NCI-H2029 (cell line): ENCODE results near the gene RPS6KA4.
"Not testable (repeated sequence)": the region's sequence is repeated elsewhere in the genome, so short reads cannot be mapped to it uniquely, and the experiment has no call there.

Experiments used
- DNase-seq: peaks from one replicate; lab custom pipeline; 2025; lab: John Stamatoyannopoulos, UW

The RPS6KA4 gene

DNA sequence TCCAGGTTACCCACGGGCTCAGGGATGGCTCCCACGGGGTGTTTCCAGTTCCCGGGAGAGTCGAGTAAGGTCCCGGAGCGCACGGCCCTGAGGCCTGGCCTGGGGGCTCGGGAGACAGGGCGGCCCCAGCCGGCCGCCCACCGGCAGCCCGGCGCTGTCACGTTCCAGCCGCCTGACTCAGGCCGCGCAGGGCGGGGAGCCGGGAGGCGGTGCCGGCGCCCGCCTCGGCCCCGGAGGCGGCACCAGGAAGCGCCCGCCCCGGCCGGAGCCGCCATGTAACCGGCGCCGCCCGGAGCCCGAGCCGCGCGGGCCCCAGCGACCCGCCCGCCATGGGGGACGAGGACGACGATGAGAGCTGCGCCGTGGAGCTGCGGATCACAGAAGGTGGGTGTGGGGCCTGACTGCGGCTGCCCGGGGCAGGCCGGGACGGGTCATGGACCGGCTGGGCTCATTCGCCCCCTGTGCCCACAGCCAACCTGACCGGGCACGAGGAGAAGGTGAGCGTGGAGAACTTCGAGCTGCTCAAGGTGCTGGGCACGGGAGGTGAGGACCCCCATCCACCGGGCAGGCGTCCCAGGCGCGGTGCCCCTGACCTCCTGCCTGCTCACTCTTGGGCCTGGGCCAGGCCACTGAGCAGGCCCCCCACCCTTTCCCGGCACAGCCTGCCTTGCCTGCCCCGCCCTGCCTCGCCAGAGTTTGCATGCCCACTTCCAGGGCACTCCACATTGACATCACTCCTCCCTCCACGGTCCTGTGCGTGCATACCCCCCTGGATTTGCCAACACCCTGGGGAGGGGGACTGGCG lies at the start of gene RPS6KA4:
TSS of gene RPS6KA4 (plus strand) at position 256 of the 805 bp plus-strand sequence. CDS start at position 330, 74 bp downstream.
- DNase-seq = peak; percentile 26

DNA sequence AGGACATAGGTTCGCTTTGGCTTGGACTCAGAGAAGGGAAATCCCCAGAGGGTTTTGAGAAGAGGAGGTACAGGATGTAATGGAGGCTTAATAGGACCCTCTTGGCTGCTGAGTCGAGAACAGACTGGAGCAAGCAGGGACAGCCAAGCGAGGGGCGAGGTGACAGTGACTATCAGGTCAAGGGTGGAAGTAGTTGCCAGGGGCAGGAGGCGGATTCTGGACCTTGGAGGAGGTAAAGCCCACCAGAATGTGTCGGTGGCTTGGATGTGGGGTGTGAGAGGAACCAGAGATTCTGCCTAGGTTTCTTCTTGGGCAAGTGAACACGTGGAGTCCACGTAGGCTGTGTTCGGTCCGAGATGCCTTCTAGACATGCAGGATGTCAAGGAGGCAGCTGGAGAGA lies 46.0 kb upstream of the RPS6KA4 start:
- DNase-seq = no peak

DNA sequence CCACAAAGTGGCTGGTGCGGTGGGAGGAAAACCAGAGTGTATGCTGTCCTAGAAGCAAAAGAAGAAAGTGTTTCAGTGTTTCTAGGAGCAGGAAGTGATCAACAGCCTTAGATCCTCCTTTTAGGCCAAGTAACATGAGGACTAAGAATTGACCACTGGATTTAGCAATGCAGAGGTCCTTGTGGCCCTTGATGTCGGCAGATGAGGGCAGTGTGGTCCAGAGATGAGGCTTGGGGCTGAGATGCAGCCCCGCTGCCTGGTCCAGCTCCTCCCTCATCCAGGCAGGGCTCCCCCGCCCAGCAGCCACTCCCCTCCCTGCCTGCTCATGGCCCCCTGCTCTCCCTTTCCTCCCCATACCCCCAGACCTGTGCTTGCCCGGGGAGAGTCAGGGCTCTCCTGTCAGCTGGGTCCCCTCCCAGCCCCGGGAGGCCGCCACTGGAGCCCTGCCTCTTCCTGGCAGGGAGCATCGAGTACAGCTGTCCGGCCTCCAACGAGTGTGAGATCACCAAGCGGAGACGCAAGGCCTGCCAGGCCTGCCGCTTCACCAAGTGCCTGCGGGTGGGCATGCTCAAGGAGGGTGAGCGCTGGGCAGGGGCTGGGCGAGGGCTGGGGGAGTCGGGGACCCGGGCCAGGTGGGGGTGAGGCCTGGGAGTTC lies 45.3 kb upstream of the RPS6KA4 start:
- no peak for DNase-seq

DNA sequence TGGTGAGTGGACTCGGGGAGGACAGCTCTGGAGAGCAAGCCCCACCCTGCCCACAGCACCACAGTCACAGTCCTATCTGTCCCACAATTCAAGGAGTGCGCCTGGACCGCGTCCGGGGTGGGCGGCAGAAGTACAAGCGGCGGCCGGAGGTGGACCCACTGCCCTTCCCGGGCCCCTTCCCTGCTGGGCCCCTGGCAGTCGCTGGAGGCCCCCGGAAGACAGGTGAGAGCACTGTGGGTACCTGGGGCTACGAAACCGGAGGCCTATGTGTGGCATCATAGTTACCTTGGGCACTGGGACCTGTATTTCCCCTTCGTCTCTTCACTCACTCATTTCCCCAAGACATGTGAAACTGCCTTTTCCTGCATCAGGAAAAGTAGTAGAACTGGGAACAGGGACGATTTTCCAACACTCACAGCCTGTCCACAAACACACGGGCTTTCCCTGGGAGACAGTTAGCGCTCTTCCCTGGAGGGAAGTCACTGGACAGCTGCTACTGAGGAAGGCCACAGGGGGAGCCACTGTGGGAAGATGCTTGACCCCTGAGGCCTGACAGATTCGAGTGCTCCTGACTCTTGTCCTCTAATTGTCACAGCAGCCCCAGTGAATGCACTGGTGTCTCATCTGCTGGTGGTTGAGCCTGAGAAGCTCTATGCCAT lies 44.7 kb upstream of the RPS6KA4 start:
- no peak for DNase-seq

DNA sequence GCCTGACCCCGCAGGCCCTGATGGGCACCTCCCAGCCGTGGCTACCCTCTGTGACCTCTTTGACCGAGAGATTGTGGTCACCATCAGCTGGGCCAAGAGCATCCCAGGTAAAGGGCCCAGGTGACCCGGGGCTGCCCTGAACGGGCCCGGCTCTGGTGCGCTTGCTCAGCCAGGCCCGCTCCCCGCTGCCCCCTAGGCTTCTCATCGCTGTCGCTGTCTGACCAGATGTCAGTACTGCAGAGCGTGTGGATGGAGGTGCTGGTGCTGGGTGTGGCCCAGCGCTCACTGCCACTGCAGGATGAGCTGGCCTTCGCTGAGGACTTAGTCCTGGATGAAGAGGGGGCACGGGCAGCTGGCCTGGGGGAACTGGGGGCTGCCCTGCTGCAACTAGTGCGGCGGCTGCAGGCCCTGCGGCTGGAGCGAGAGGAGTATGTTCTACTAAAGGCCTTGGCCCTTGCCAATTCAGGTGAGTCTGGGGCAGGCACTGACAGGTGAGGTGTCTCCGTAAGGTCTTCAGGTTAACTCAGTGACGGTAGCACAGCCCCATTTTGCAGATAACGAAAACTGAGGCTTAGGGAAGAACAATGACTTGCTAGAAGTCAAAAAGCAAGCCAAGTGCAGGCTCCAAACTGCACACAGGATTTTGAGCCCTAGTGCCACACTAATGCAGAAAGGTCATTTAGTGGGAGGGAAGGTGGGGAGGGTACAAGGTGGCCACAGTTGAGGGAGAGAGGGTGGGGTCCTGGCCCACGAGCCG lies 44.0 kb upstream of the RPS6KA4 start:
- DNase-seq = no peak

DNA sequence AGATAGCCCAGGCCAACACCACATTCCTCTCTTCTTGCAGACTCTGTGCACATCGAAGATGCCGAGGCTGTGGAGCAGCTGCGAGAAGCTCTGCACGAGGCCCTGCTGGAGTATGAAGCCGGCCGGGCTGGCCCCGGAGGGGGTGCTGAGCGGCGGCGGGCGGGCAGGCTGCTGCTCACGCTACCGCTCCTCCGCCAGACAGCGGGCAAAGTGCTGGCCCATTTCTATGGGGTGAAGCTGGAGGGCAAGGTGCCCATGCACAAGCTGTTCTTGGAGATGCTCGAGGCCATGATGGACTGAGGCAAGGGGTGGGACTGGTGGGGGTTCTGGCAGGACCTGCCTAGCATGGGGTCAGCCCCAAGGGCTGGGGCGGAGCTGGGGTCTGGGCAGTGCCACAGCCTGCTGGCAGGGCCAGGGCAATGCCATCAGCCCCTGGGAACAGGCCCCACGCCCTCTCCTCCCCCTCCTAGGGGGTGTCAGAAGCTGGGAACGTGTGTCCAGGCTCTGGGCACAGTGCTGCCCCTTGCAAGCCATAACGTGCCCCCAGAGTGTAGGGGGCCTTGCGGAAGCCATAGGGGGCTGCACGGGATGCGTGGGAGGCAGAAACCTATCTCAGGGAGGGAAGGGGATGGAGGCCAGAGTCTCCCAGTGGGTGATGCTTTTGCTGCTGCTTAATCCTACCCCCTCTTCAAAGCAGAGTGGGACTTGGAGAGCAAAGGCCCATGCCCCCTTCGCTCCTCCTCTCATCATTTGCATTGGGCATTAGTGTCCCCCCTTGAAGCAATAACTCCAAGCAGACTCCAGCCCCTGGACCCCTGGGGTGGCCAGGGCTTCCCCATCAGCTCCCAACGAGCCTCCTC lies 43.1 kb upstream of the RPS6KA4 start:
- not testable (repeated sequence) for DNase-seq

DNA sequence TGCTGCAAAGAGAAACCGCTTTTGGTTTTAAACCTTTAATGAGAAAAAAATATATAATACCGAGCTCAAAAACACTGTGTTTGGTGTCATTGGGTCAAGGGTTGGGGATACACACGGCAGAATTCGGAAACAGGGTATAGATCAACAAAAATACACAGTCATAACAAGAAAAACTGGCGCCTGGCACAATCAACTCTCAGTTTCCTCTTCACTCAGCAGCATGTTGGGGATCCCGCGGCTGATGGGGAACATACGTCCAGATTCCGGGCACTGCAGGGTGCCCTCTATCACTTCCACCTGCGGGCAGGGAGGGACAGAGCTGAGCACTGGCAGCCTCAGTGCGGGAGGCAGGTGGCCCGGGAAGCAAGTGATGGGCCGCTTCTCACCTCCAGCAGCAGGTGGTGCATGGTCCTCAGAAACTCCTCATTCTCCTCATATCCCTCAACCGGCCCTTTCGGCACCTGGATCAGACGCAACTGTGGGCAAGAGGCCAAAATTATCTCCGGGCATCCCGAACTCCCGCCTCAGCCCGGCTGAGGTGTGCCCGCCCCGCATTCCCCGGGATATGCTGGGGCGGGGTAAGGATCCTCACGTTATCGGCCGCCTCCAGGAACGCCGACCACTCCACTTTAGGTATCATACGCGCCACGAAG lies 42.2 kb upstream of the RPS6KA4 start:
- peak; percentile 73 for DNase-seq

DNA sequence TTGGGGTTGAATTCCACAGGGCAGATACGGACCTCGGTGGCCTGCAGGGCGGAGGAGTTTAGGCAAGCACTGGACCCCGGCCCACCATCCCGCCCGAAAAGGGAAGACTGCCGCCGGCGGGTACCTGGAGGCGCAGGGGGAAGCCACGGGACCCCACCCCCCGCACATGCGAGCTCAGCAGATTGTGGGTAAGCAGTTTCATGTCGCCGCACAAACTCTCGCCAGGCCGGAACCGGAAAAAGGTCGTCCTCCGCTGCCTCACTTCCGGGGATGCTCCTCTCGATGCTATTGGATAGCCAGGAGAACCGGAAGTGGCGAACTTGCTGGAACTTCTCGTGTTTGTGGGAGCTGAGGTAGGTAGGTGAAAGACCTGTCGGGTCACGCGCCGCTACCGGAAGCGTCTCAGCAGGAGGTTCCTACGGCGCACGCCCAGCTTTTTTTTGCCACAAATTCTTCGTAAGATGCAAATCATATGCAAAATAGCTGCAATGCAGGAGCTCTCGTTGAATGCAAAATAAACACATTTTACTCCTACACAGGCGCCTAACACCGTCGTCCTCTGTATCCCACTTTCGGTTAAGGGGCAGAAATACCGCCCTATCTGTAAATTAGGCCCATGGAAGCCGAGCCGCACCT lies 41.5 kb upstream of the RPS6KA4 start, which contains the start of gene TRMT112:
TSS of gene TRMT112 (minus strand) at position 235 of the 636 bp plus-strand sequence. CDS start at position 202, 33 bp downstream.
- DNase-seq = peak; percentile 98

DNA sequence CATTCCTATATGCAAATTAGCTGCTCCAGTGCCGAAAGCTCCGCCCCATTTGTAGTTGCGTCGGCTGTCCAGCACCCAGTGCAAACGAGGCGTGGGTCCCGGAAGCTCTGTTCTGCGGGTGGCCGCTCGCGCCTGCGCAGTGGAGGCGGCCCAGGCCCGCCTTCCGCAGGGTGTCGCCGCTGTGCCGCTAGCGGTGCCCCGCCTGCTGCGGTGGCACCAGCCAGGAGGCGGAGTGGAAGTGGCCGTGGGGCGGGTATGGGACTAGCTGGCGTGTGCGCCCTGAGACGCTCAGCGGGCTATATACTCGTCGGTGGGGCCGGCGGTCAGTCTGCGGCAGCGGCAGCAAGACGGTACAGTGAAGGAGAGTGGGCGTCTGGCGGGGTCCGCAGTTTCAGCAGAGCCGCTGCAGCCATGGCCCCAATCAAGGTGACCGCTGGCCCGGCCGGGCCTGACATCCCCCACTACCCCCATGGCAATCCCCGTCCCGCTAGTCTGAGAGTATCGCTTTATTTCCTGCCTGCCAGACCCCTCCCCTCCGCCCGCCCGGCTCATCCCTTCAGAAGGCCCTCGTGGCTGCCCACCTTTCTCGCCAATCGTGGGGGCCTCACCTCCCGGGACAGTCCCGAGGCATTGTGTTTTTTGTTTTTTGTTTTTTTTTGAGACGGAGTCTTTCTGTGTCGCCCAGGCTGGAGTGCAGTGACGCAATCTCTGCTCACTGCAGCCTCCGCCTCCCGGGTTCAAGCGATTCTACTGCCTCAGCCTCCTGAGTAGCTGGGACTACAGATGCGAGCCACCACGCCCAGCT lies 40.8 kb upstream of the RPS6KA4 start, which contains the start of gene PRDX5:
TSS of gene PRDX5 (plus strand) at position 161 of the 805 bp plus-strand sequence. CDS start at position 256, 95 bp downstream.
- peak; percentile 97 for DNase-seq

DNA sequence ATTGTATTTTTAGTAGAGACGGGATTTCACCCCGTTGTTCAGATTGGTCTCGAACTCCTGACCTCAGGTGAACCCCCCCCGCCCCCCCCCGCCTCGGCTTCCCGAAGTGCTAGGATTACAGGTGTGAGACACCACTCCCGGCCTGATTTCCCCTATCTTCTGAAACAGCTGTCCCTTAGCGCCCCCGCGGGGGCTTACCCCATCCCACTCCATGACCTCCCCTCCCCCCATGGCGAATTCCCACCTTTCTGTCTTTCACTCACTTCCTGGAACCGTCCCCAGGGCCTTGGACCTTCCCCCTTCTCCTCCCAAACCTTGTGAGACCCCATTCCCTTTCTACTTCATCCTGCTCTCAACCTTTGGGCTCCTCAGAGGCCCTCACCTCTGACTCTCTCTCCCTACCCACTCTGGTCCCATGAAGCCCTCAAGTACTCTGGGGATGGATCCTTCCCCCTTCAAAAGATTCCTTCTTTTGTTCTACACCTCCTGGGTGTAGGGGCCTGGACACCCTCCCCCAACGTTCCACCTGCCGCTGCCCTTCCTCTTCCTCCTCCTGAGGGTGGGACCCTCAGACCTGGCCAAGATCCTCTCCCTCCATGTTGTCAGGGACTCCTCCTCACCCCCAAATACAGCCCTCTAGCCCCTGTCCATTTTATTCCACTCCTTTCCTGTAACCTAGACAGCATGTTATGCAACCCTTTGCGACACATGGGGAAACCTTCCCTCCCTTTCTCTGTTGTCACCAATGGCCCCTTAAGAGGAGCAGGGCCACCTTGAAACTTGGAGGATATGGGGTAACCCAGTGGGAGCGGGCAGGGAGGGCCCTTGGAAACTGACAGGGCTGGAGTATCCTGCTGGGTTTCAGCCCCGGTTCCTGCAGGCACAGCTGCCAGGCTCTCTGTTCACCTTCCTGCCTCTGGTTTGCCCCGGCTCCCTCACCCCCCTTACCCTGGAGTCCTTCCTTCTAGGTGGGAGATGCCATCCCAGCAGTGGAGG lies 39.9 kb upstream of the RPS6KA4 start:
- no peak for DNase-seq

DNA sequence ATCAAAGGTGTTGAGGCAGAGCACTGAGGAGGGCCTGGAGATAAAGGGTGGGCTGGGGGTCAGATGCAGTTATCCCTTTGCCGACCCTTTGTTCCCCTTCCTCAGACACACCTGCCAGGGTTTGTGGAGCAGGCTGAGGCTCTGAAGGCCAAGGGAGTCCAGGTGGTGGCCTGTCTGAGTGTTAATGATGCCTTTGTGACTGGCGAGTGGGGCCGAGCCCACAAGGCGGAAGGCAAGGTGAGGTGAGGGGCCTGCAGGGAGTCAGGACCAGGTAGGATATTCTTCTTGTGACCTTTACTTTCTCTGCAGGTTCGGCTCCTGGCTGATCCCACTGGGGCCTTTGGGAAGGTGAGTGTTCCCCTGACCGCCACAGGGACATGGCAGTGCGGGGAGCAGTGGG lies 38.4 kb upstream of the RPS6KA4 start:
- DNase-seq = no peak

DNA sequence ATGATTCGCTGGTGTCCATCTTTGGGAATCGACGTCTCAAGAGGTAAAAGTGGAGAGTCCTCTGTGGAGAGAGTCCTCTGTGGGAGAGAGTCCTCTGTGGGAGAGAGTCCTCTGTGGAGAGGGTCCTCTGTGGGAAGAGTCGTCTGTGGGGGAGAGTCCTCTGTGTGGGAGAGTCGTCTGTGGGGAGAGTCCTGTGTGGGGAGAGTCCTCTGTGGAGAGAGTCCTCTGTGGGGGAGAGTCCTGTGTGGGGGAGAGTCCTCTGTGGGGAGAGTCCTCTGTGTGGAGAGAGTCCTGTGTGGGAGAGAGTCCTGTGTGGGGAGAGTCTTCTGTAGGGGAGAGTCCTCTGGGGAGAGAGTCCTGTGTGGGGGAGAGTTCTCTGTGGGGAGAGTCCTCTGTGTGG lies 37.9 kb upstream of the RPS6KA4 start:
- DNase-seq = no peak

DNA sequence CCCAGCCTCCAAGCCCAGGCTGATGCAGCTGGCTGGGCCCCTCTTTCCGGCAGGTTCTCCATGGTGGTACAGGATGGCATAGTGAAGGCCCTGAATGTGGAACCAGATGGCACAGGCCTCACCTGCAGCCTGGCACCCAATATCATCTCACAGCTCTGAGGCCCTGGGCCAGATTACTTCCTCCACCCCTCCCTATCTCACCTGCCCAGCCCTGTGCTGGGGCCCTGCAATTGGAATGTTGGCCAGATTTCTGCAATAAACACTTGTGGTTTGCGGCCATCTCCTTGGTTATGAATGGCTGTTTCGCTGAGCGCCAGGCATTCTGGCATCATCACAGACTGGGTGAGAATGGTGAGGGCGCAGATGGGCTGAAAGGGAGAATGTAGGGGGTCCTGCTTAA lies 37.4 kb upstream of the RPS6KA4 start:
- DNase-seq = peak; percentile 73

DNA sequence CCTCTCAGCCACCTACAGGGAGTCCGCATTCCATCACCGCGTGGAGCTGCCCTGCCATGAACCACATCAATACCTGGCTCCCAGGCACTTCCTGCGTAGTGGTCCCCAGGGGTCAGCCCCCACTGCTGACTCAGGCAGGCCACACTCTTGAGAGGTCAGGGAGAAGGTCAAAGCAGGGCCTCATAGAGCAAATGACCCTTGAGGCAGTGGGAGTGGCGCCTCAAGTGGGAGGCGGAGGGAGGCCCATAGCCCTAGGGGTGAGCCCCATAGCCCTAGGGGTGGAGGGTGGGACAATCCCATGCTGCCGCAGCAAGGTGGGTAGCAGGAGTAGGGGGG lies 36.1 kb upstream of the RPS6KA4 start:
- no peak for DNase-seq

DNA sequence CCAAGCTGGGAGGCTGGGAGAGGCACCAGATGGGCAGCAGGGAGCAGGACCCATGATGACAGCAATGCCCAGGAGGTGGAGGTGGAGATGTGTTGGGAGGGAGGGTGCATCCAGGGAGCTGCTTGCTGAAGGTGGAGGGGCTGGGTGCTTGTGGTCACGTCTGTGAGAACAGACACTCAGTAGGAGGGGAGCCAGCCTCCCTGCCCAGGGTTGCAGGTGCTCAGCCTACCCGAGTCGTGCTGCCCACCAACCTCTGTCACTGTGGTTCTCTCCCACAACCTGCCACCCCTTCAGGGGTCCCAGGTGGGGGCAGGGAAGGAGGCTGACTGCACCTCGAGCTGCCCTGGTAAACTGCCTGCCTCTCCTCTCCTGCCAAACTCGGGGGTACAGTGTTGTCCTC lies 35.6 kb upstream of the RPS6KA4 start:
- no peak for DNase-seq

DNA sequence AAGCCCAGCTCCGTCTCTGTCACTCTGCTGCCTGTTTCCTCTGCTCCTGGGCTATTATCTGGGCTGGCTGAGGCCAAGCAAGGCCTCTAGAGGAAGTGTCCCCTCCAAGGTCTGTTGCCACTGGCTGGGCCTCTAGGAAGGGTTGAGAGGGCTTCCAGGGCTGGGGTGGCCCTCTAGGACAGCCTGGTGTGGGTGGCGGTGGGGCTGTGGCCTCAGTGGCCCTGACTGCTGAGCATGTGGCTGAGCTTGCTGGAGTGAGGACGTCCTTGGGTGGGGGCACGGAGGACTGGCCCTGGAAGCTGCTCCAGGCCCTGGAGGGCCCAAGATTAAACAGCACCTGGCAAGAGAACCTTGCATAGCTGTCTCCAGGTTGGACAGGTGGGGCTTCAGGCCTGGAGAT lies 35.0 kb upstream of the RPS6KA4 start:
- not testable (repeated sequence) for DNase-seq

DNA sequence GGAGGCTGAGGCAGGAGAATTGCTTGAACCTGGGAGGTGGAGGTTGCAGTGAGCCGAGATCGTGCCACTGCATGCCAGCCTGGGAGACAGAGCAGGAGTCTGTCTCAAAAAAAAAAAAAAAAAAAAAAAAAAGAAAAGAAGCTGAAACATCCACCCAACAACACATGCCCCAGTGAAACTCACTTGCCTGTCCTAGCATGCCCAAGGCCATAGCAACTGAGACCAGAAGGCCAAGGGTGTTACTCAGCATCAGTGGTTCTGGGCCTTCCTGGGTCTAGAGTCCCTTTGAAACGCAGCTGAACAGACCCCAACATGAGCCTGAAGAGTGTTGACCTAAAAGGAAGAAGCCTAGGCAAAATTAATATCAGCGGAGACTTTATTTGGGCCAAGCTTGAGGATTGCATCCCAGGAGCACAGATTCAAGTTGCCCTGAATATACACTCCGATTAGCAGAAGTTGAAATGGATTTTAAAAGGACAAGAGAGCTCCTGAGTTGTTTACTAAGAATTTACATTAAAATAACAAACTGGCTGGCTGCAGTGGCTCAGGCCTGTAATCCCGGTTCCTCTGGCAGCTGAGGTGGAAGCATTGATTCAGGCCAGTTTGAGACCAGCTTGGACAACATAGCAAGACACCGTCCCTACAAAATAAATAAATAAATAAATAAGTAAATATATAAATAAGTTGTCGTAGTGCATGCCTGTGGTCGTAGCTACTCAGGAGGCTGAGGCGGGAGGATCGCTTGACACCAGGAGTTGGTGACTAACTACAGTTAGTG lies 34.1 kb upstream of the RPS6KA4 start:
- DNase-seq = no peak
